Measurements from ENCODE around the gene PLEKHH1.

PLEKHH1 gene

GRCh38 chr14:67630186-67630585 is 97.1 kb downstream of the PLEKHH1 start:
- DNase-seq (ENCODE audit: low read depth) = no peak

GRCh38 chr14:67630938-67631337 is 97.8 kb downstream of the PLEKHH1 start:
- no peak for DNase-seq (ENCODE audit: low read depth)

GRCh38 chr14:67633451-67634147 is 100.5 kb downstream of the PLEKHH1 start:
- DNase-seq (ENCODE audit: low read depth) = no peak

- DNase-seq (ENCODE audit: low read depth) = no peak
Measured at GRCh38 chr14:67636361-67636919, 103.3 kb downstream of the PLEKHH1 start.

- DNase-seq (ENCODE audit: low read depth) = no peak
Measured at GRCh38 chr14:67638642-67639041, 105.6 kb downstream of the PLEKHH1 start.

All from activated gamma-delta T cell treated with anti-CD3 and anti-CD28 coated beads, Interleukin-2, amount 50 U/mL, for 16 hours (primary cell).